Activated CD8-positive, alpha-beta memory T cell treated with anti-CD3 and anti-CD28 coated beads, Interleukin-2, amount 50 U/mL, for 1 hour (primary cell): ENCODE results near the gene SERPIND1.
"Not testable (repeated sequence)": the region's sequence is repeated elsewhere in the genome, so short reads cannot be mapped to it uniquely, and the experiment has no call there.

Source experiments
- DNase-seq: peaks from one replicate; pipeline ENCODE4 v3.0.0-alpha.2; 2020; ENCODE audit errors: extremely low read depth

The SERPIND1 gene

DNA sequence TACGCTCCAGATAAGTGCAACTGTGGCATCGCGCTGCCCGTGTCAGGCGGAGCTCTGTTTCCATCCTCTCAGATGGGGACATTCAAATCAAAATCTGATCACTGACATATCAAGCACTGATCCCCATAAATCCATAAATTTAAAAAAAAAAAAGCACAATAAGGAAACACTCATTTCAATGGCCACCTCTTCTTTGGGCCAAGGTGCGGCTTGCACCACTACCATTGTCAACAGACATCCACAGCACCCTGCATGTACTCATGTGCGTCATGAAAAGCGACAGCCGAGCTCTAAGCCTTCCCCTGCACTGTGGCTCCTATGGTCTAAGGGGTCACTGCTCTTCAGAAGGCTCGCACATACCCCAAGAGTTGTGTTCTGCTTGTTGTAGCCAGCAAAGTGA lies 26.7 kb upstream of the SERPIND1 start:
- no peak for DNase-seq

DNA sequence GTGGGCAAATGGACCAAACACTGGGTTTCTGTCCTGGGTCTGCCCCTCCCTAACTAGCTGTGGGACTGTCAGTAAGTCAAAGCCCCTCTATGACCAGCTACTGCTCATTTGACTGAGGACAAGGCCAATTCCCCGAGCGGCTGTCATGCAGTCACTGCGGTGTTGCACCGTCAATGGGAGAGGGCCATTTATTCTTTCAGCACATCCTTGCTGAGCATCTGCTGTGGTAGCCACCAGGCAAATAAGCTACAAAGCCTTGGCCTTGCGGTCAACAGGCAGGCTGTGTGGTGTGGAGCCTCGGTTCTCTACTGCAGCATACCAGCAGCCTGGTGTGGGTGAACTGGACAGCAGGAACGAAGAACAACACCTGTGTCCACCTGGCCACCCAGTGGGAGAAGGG lies 25.8 kb upstream of the SERPIND1 start:
- DNase-seq, result no peak

DNA sequence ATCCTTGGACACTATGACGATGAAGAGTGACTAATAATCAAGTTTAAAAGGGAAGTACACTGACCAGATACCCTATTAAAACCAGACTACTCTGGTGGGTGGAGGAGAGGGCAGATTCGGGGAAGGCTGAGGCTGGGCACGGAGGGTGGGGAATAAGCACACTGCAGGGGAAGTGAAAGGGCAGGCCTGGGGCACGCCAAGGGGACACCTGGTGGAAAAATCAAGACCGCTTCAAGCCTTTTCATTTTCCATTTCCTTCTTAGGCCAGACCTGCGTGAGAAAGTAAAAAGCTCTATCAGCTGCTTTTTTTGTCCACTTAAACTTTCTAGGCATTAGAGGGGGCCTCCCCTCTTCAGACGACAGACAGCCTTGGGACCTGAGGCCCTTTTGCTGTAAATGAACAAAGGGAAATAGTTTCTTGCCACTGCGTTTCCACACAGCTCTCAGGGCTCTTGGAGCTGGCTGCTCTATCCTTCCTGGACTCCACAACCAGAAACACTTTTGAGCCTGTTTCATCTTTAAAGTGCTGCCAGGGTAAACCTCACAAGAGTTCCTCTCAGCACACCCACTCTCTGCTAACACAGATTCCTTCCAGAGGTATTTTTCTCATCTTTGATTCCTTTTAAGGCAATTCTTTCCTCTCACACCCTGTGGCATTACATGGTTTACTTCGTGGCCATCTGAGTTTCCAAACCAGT lies 25.0 kb upstream of the SERPIND1 start:
- no peak for DNase-seq

DNA sequence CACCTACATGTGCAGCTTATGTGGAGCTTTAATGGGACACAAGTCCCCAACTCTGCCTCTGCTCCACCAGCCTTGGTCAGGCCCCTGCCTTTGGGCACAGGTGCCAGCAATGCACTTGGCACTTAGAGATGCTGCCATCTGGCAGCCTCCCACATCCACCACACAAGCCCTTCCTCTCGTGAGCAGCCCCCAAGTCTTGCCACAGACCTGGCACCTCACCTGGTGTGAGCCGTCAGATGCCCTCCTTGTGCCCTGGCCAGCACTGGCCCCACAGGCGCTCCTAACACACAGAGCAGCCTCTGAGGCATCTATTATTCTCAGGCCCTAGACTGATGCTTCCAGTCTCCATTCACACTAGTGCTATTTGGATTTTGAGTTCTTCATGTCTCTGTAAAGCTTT lies 24.5 kb upstream of the SERPIND1 start:
- no peak for DNase-seq

DNA sequence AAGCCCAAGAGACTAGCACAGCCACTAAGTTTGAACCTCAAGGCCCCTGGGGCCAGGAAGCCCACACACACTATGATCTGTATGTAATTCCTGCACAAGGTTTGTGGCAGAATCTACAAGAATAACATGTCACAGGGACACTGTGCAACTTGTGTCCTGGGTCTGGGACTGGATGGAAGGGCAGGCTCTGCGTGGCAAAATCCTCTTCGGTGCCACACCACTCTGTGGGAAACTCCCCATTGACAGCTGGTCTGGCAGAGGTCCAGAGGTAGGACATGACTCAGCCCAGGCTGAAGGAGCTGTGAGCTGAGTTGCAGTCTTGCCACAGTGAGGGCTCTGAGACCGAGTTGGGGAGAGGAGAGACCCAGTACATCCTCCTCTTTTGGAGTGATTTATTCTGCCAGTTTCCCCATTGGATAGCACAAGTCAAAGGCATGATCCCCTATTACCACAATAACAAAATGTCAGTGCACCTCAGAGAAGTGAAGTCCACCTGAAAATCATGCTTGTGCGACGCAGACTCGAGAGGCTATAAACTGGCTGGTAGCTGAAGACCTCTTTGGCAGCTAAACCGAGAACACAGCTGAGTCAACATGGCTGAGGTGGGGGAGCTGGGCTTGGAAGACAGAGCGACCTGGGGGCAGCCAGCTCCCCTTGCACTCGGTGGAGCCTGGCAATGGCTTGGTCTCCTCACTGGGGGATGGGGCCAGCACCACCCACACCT lies 23.3 kb upstream of the SERPIND1 start:
- DNase-seq, result no peak

DNA sequence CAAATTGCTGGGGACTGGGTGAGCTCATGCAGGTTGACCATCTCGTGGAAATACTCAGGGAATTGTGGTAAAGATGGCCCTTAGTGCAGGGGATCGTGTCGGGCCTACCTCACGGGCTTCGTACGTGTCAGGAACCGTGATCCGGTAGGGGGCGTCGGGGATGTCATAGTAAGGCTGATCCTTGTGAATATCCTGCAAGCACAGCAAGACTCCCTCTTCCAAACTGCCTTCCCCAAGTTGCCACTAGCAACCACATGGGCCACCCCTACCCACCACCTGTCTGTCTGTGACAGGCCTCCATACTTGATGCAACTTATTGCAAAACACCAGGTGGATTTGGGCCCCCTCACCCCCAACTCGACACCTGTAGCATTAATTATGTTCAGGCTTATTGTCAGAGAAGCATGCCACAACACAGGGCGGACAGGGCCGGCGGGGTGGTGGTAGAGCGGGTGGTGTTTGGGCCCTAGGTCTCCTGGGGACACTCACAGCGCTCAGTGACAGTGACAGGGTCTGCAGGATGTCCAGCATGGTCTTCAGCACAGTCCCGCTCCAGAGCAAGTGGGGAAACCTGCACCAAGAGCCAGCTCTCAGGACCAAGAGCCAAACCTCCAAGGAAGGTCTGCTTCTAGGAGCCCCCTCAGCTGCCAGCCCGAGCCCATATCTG lies 22.6 kb upstream of the SERPIND1 start:
- DNase-seq, result no peak

DNA sequence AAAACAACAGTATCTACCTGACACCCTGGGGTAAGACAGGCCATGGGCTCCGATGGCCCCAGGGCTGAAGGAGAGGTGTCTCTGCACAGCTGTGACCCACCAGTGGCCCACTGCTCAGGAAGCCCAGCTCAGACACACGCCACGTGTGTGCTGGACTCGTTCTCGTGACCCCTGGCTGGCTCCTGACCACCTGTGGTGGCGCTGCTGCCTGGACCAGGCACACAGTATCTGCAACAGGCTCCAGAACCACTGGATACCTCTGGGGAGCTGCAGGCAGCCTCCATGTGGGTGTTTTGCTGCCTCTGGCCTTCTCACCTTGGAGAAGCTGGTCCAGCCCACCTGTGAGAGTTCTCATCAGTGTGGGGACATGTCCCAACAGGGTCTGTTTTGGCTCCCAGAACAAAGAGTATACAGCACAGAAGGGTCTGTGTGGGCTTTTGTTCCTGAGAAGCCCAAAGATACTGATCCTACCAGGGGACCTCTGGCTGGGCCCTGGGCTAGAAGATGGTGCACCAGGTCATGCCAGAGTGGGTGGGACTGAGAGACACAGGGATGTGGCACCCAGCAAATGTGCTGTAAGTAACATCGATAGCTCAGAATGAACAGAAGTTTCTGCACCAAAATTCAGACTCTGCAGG lies 21.7 kb upstream of the SERPIND1 start:
- DNase-seq, result no peak

DNA sequence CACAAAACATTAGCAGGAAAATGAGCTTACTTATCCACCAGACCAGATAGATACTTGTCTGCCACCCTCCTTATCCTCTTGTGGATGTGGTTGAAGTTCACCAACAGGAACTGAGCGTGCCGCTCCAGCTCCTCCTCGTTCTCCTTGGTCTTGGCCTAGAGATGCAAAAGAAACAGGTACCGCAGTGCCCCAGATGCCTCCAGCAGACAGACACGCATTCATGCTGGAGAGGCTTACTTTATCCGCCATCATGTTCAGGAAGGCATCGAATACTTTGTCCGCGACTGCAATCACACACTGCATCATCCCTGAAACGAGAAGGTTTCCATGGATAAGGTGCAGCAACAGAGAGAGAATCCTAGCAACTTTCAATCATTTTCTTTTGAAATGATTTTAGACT lies 21.0 kb upstream of the SERPIND1 start:
- DNase-seq, result no peak

DNA sequence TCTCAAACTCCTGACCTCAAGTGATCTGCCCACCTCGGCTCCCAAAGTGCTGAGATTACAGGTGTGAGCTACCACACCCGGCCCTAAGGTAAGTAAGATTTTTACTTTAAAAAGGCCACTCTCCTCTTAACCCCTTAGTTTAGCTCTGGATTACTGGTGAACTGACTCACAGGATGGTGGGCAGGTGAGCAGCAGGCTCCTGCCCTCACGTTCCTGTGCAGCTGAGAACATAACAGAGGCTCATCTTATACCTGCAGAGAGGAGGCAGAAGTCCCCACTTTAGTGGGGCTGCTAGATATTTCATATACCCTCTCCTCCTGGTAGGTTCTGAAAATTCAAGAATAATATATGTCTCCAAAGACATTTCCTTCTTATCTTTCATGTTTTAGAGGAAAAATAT lies 17.1 kb upstream of the SERPIND1 start:
- no peak for DNase-seq

DNA sequence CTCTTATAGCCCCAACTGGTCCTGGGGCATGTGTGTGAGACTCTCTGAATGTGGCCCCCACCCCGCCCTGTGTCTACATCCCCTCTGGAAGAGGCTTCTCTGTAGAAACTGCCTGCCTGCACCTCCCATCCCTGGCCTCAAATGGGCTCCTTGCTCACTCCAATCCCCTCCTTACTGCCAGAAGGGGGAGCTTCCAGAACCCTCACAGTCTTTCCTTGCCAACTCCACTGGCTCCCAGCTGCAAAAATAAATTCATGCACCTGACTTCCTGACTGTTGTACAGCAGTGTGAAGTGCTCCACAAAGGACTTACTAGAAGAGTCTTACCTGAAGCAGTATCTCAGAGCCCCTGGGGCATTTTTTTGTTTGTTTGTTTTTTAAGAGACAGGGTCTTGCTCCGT lies 15.2 kb upstream of the SERPIND1 start:
- DNase-seq, result no peak

DNA sequence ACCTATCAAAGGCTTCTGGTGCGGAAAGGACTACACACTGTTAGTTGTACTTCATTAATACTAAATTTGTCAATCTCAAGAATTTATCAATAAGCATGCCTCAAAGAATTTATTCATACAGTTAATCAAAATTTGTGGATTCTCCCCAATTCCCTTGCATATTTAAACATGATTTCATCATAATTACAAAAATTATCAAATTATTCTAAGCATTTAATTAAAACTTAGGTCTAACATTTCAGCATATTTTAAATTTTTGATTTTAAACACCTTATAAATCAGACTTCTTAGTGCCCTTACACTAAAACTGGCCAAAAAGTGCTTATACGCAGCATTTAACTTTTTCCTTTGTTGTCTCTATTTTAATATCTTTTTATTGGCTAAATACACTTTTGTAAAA lies 13.8 kb upstream of the SERPIND1 start:
- DNase-seq, result no peak

DNA sequence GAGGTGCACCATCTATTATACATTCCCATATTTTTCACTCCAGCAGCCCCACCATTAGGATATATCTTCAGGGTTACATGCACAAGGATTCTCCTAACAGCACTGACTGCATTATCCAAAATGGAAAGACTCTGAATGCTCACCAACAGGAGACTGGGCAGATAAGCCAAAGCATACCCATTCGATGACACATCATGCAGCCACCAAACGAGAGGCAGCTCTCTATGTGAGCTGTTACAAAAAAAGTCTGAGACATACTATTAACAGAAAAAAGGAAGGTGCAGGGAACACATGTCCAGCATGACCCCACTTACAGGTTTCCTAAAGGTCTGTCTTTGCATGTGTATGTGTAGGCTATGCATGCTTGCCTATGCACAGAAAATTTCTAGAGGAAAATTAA lies 12.4 kb upstream of the SERPIND1 start:
- DNase-seq, result no peak

DNA sequence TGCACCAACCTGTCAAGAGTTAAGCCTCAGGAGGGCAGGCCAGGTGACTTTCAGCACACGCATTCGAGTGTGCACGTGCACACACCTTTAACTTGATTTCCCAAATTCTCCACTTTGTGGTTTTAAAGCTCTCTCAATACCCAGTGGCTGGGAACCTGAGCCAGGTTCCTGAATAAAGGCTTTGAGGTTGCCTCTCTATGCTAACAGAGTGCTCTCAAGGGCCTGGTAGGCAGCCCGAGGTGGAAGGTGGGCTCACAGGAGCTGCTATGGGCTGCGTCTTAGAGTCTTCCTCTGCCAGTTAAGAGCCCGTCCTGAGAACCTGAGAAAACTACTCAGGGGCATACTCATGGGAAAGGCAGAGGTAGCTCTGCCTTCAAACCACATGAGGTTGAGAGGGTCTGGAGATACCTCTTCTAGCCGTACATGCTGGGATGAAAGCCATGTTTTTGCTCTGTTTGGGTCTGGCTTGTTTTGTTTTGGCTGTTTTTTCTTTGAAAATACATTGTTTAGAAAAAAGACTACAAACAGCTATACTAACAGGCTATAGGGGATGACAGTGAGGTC lies 11.6 kb upstream of the SERPIND1 start:
- no peak for DNase-seq

DNA sequence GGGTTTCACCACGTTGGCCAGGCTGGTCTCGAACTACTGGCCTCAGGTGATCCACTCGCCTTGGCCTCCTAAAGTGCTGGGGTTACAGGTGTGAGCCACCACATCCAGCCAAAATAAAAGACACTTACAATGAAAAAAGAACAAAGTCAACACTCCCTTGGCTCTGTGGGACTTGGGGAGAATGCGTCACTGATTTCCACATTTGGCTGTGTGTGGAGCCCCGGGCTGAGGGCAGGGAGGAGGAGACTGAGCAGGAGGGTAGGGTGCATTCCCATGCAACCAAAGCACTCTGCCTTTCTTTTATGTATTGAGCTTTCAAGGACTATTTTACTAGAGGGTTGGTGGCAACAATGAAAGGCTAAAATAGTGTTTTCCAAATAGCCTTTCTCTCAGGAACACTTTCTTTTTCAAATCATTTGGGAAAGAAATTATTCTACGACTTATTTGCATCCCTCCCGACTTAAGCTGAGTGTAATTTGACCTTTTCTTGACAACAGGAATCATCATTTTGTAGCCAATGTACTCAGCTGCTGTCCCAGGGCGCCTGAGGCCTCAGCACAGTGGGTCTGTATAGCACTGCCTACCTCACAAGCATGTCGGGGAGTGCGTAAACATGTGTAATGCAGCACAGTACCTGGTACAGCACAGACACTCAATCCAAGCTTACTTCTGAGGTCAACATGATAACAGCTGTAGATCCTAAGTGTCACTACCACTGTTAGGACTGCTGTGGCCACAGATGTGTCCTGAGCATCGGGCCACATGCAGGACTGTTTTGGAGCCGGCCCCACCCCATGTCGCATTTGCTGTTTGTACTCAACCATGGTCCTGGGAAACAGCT lies 10.1 kb upstream of the SERPIND1 start:
- DNase-seq, result no peak

DNA sequence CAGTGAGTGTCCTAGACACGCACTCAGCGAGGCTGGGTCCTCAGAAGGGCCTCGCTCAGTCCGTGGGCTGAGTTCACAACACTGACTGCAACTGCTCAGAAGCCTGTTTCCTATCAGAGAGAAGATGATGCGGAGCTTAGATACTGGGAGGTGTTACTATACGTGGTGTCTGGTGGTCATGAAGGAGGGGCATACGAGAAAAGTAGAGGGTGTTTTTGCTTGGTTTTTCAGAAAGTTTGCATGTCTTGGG lies 9.5 kb upstream of the SERPIND1 start:
- DNase-seq, result no peak

DNA sequence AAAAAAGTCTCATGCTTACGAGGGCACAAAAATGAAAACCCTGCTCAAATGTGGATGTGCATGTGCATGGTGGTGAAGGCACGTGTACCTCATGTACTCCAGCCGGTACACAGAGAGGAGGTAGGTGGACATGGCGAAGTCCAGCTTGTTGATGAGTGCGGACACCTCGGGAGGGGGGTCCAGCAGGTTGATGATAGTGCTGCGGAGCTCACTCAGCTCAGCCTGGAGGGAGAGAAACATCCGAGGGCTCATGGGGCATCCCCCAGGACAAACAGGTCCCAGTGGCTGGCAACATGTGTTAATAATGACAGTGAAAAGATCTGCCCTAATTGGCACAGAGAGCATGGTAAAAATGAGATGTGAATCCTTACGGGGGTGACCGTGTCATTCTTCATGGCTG lies 9.2 kb upstream of the SERPIND1 start:
- no peak for DNase-seq

DNA sequence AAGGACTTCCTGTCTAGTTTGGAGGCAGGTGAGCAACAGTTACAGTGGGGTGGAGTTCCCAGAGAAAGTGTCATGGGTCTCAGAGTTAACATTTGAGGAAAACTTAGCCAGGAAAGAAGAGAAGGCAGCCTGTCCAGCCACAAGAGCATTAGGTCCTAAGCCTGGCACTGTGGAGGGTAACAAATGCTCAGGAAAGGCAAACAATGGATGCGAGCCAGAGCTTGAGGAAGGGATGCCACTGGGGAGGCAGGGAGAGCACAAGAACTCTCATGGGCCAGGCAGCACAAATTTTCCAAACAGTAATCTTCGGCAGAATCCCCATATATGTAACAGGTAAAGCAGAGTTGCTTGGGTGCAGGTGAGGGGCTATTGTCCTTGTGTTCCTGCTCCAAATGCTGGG lies 8.0 kb upstream of the SERPIND1 start:
- no peak for DNase-seq

DNA sequence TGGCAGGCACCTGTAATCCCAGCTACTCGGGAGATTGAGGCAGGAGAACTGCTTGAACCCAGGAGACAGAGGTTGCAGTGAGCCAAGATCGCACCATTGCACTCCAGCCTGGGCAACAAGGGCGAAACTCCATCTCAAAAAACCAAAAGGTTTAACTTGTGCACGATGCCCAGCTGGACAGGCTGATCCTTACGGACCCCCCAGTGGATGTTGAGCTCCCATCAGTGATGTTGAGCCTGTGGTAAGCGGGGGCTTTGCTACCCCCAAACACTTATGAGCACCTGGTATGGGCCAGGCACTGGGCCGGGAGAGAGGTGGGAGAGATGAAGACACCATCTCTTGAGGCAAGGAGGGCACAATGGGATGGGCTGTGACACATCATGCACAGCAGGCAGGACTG lies 7.4 kb upstream of the SERPIND1 start:
- DNase-seq, result no peak

DNA sequence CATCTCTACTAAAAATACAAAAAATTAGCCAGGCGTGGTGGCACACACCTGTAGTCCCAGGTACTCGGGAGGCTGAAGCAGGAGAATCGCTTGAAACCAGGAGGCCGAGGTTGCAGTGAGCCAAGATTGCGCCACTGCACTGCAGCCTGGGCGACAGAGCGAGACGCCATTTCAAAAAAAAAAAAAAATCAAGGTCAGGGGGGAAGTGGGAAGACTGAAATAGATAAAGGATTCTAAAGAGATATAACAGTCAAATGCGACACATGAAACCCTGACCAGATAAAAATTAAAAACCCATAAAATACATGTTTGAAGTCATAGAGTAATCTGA lies 4.5 kb upstream of the SERPIND1 start:
- DNase-seq, result not testable (repeated sequence)

DNA sequence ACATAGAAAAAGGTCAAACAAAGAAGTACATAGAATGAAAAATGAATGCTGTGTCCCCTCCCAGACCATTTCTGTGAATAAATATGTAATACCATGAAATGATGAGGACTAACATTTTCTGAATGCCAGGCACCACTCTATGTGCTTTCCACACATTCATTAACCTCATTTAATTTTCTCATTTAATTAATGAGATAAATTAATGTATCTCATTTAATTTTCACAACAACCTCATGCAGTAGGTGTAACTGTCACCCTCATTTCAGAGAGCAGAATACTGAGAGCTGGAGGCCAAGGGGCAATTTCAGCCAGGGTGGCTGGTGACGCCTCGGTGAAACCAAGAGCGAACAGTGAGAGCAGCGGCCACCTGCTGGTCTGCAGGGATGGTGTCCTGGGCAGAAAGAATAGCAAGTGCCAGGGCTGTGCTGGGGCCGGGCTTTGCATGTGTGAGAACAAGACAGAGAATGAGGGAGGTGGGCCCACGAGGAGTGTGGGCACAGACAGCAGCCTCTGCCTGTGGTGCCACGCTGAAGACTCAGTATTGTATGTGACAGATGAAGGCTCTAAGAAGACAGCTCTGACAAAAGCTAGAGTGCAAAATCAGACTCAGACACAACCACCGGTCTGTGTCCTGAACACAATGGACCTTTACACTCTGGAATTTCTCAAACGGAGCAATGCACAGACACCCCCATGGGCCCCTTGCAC lies 1.8 kb upstream of the SERPIND1 start:
- no peak for DNase-seq

DNA sequence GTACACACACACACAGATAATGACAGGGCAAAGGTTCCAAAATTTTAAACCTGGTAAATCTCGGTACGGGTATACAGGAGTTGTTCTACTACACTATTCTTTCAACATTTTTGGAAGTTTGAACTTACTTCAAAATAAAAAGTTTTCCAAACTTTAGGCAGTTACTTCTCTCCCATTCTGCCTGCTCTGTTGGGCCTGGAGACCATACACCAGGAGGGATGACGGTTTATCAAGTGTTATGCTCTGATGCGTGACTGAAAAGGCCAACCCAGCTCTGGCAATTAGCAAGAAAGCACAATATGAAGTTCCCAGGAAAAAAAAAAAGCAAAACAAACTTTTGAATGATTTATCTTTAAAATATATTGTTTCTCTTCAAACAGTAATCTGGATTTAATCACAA lies 969 bp downstream of the SERPIND1 start:
- DNase-seq, result no peak
